ENCODE measurements around the gene C1QC.

The C1QC gene

GRCh38 chr1:22643381-22643780 lies at the start of gene C1QC:
C1QC (plus strand) TSS chr1:22643633; CDS start chr1:22644024, 391 bp downstream.
- DNase-seq, result no peak

DNA sequence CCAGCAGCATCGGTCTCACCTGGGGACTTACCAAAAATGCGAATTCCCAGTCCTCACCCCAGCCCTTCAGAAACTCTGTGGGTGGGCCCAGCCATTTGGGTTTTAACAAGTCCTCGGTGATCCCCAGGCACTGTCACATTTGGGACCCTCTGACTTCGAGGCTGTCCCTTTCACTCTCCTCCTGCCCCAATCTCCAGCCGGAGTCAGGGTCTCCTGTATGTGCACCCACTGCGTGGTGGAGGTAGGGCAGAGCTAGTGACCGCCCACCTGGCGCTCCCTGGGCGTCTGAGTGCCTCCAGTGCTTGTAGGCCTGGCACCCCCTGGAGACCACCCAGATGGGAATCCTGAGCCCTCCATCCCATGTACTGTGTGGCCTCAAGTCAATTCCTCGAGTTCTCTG lies 49.0 kb upstream of the C1QC start:
- DNase-seq, result no peak

DNA sequence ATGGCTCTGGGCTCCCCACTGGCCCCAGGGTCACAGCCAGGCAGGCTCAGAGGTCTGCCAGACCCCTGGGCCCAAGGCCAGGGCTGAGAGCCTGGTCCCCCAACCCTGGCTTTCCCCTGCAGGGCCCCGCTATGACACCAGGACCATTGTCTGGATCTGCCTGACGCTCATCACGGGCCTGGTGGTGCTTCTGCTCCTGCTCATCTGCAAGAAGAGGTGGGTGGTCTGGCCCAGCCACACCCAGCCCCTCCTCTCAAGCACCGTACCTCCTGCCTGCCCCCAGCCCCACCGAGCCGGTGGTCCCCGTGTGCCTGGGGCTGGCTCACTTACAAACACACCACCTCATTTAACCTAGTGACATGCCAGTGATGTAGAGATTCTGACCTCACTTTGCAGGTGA lies 48.3 kb upstream of the C1QC start:
- no peak for DNase-seq

DNA sequence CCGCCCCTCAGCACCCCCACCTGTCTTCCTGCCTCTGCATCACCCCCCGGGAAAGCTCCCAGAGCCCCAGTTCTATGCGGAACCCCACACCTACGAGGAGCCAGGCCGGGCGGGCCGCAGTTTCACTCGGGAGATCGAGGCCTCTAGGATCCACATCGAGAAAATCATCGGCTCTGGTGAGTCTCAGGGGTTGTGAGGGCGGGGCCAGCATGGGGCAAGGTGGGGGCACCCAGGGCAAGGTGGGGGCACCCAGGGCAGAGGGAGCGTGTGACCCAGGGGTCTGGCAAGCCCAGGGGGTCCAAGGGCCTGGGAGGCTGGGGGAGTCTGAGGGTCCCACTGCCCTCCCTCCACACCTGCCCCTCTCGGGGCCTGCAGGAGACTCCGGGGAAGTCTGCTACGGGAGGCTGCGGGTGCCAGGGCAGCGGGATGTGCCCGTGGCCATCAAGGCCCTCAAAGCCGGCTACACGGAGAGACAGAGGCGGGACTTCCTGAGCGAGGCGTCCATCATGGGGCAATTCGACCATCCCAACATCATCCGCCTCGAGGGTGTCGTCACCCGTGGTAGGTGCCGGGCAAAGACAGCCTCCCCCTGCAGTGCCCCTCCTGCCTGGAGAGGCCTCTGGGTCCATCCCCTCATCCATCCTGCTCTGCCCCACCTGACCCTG lies 46.0 kb upstream of the C1QC start:
- DNase-seq, result no peak

- DNase-seq, result no peak
These were observed 45.4 kb upstream of the C1QC start for GRCh38 chr1:22597996-22598395.

- DNase-seq, result no peak
These were observed 44.7 kb upstream of the C1QC start for GRCh38 chr1:22598736-22599135.

DNA sequence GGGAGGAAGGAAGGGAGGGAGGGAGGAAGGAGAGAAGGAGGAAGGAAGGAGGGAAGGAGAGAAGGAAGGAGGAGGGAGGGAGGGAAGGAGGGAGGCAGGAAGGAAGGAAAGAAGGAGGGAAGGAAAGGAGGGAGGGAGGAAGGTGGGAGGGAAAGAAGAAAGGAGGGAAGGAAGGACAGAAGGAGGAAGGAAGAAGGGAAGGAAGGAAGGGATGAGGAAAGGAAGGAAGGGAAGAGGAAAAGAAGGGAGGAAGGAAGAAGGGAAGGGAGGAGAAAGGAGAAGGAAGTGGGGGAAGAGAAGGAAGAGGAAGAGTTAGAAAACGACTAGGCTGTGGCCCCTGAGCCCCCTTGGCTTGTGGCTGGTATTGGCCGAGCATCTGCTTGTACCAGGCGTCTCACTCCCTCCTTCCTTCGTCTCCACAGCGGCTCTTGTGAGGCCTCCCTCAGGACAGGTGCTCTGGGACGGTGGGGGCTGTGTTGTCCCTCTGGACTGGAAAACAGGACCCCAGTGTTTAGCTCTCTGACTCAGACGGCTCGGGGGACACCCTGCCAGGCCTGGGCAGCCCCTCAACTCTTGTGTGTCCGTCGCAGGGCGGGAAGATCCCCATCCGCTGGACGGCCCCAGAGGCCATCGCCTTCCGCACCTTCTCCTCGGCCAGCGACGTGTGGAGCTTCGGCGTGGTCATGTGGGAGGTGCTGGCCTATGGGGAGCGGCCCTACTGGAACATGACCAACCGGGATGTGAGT lies 43.2 kb upstream of the C1QC start:
- DNase-seq, result no peak

DNA sequence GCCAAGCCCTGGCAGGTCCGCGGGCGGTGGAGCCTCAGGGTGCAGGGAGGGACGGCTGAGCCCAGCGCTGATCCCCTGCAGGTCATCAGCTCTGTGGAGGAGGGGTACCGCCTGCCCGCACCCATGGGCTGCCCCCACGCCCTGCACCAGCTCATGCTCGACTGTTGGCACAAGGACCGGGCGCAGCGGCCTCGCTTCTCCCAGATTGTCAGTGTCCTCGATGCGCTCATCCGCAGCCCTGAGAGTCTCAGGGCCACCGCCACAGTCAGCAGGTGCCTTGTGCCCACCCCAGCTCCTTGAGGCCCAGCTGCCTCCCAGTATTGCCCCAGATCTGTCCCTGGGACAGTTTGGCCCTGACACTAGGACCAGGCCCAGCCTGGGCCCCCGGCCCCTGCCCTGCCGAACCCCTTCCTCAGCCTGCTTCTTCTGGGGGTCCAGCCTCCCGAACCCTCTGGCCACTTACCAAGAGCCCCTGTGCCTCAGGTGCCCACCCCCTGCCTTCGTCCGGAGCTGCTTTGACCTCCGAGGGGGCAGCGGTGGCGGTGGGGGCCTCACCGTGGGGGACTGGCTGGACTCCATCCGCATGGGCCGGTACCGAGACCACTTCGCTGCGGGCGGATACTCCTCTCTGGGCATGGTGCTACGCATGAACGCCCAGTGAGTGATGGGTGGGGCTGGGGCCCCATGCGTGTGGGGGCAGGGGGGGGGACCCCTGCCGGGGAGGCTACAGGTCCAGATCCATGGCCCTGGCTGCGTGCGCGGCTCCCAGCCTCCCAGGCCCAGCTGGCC lies 42.4 kb upstream of the C1QC start:
- DNase-seq, result no peak

DNA sequence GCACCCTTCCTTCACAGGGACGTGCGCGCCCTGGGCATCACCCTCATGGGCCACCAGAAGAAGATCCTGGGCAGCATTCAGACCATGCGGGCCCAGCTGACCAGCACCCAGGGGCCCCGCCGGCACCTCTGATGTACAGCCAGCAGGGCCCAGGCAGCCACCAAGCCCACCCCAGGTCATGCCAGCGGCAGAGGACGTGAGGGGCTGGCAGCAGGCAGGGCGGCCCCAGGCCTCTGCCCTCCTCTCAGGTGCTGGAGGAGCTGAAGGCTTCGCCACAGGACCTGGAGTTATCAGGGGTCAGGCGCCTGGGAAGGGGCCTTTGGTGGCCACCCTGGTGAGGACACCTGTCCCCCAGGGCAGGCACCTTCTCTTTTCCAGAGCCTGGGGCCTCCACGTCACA lies 41.8 kb upstream of the C1QC start:
- no peak for DNase-seq

DNA sequence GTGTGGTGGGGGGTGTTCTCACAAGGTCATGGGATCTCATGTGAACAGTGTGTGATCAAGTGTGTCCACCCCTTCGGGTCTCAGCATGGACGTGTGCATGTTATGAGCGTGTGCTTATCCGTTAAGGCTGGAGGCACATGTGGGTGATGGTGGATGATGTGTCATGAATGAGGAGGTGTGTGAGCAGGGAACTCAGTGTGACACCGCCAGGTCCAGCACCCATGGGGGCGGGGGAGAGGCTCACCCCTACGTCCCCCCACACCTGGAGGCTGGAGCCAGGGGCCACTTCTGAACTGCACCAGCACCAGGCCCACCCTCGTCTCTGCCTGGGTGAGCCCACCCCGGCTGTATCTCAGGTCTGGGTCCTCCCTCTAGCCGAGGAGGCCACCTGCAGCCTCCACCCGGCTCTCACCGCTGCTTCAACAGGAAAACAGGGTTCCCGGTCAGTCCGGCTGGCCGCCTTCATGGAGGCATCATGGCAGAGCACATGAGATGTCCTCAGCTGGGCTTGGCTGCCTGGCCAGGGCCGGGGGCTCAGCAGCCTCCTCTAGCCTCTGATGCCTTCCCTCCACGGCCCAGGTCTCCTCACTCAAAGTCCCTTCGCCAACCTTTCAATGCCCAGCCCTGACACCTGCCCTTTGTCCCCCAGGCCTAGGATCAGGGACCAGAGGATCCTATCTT lies 41.2 kb upstream of the C1QC start:
- DNase-seq, result no peak

DNA sequence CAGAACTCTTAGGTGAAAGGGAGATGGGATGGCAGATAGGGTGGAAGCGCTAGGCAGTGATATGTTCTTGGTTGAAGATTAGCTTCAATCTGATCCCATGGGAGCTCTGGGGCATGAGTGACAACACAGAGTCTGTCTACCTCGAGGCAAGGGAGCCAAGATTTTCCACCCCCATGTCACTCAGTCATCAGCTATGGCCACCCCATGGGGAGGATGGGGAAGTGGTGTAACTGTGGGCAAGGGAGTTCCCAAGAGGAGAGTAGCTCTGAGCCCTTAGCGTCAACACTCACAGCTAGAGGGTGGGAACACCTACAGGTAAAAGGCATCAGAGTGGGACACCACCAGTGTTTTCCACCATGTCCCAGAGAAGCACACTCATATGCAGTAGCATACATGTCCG lies 37.3 kb upstream of the C1QC start:
- DNase-seq, result no peak

- DNase-seq, result no peak
These were observed 36.3 kb upstream of the C1QC start for GRCh38 chr1:22607154-22607553.

DNA sequence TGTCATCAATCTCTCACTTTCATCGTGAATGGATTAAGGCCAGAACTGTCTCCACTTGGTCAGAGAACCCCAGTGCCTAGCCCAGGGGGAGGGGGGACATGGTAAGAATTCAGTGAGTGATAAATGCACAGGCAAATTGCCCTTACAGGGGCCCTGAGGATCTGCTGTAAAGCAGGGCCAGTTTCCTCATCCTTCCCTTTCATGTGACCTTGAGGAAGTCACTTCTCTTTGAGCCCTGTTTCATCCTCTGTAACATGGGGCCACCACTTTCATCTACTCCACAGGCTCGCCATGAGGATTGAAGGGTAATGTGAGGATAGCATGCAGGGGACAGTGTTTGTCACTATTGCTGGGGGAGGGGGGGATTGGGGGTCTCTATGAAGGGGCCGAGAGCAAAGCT lies 35.1 kb upstream of the C1QC start:
- no peak for DNase-seq

DNA sequence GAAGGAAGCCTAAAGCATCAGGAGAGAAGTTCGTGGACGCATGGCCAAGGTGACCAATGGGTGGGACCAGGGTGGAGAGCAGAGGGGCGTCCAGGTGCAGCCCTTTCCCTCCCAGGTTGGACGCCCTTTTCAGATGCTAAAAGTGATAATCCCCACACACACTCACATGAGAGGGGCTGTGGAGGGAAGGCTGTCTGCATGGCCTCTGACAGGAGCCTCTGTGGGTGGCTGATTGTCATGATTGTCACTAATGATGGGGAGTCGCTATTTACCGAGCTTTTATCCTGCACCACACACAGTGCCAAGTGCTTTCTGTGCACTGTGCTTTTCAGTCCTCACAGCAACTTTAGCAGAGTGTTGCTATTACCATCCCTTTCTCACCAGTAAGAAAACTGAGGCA lies 34.1 kb upstream of the C1QC start:
- no peak for DNase-seq

DNA sequence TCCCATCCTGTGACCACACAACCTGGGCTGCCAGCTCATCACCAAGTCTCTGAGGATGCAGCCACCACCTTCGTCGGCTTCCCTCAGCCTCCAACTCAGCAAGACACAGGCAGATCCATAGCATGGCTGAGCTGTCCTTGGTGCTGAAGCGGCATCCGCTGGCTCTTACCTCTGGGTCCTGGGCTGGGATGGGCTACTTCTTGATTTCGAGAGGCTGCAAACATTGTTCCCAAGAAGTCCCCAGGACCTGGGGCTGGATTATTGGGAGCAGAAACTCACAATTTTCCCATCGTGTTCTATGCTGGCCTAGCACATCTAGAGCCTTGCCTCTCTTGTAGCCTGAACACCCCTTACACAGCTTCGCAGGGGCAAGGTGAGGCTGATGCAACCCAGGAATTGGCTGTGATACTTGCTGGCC lies 31.9 kb upstream of the C1QC start:
- DNase-seq, result peak; percentile 18

DNA sequence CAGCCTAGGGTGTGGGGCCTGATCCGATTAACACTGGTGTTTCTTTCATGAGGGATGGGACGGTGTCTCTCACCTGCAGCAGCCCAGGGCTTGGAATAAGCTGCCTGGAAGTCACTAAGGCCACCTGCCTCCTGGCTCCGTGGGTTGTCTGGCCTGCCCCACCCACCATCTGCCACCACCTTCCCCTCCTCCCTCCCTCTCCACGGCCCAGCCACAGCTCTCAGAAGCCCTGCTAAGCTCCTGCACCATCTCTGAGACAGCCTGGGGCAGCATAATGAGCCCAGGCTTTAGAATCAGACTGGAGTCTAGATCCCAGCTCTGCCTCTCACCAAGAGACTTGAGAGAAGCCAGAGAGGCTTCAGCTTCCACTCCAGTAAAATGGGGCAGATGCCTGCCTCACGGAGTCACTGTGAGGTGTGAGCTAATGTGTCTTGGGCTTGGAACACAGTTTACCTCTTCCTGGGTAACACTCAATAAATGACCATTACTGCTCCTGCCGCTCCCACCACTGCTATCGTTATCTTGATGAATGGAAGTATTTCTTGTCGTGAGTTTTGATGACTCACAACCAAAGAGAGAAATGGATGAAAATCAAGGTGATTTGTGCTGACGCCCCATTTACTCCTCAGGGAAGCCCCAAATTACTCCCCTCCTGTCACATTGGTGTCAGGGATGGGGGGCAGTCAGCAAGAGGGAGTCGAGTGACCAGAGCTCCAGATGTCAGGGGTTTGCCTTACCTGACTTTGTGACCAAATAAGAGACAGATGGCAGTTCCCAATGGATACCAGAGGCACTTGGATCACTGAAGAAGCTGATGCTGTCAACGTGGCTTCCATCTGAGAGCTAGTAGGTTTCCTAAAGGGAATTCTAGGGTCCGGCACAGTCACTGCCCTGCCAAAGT lies 30.5 kb upstream of the C1QC start:
- DNase-seq, result no peak

- DNase-seq, result no peak
These were observed 29.9 kb upstream of the C1QC start for GRCh38 chr1:22613572-22613918.

DNA sequence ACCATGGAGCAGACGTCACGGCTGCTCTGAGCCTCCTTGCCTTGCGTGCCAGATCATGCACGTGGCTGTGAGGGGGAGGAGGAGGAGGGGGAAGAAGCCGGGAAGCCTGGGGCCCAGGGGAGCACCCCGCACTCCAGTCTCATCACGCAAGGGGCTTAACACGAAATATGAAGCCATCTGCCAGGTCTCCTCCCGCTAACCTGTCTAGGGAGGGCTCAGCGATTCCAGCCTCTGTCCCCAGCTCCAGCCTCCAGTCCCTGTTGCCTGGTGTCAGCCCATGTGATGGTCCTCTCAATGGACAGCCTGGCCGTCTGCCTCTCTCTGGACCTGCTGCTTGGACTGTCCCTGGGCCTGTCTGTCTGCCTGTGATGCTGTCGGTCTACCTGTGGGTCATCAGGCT lies 29.5 kb upstream of the C1QC start:
- no peak for DNase-seq

GRCh38 chr1:22615886-22616285 lies 27.5 kb upstream of the C1QC start:
- DNase-seq, result no peak

GRCh38 chr1:22616571-22616970 lies 26.9 kb upstream of the C1QC start:
- no peak for DNase-seq

GRCh38 chr1:22618056-22618455 lies 25.4 kb upstream of the C1QC start:
- DNase-seq, result no peak

DNA sequence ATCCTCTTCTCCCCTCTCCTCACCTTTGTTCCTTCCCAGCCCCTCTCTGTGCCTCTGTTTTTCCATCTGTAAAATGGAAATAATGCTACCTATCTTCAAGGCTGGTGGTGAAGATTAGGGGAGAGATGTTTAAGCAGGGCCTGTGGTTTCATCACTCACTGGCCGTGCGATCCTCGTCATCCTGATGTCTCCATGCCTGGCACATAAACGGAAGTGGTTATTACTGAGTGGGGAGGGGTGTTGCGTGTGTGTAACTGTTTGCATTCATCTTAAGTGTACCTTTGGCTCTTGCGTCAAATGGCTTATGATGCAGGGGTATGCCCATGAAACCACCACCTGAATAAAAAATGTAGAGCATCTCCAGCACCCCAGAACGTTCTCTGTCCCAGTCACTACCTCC lies 24.2 kb upstream of the C1QC start:
- DNase-seq, result no peak
